ENCODE results near the gene GIT2. TPM values are rescaled to one million over a fixed set of nuclear protein-coding genes. Genes with fewer than 3 reads are reported as not detected.

GIT2 gene
- total and polyA plus RNA-seq, 8 donors, result 16.5 to 38.8 (median 30.0) TPM

- Histone ChIP-seq H3K4me1 (peaks cover 0 to 3% (median 0%) of the 10 kb centered on the region in 3 donors), H3K4me3 (no peak overlapping the region), H3K27ac (peak overlapping the region in 1 of 4 donors; percentile 19), H3K9me3 (no peaks in the 10 kb centered on the region), H3K27me3 (no peaks in the 10 kb centered on the region), H3K36me3 (peaks cover under 1 to 68% (median 19%) of the 10 kb centered on the region in 3 donors)
- TF ChIP-seq, protein P1, sequence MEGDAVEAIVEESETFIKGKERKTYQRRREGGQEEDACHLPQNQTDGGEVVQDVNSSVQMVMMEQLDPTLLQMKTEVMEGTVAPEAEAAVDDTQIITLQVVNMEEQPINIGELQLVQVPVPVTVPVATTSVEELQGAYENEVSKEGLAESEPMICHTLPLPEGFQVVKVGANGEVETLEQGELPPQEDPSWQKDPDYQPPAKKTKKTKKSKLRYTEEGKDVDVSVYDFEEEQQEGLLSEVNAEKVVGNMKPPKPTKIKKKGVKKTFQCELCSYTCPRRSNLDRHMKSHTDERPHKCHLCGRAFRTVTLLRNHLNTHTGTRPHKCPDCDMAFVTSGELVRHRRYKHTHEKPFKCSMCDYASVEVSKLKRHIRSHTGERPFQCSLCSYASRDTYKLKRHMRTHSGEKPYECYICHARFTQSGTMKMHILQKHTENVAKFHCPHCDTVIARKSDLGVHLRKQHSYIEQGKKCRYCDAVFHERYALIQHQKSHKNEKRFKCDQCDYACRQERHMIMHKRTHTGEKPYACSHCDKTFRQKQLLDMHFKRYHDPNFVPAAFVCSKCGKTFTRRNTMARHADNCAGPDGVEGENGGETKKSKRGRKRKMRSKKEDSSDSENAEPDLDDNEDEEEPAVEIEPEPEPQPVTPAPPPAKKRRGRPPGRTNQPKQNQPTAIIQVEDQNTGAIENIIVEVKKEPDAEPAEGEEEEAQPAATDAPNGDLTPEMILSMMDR (IDR thresholded peaks at IDR 0.05), result no peak
- peak; percentile 72 to 91 (median 80) for ATAC-seq
- intact Hi-C loops (cut with DNase I), result no loop called here
- no peak for FAIRE-seq
- WGBS, 2 donors, result 29 to 38% methylated on average over 8 of the region's 8 CpGs
- no peak for DNase-seq
Observed at GRCh38 chr12:109983432-109984142, 12.6 kb downstream of the GIT2 start.

- H3K27ac ChIP-seq, result no peak overlapping the region
Observed at GRCh38 chr12:109982210-109982609, 14.0 kb downstream of the GIT2 start.

DNA sequence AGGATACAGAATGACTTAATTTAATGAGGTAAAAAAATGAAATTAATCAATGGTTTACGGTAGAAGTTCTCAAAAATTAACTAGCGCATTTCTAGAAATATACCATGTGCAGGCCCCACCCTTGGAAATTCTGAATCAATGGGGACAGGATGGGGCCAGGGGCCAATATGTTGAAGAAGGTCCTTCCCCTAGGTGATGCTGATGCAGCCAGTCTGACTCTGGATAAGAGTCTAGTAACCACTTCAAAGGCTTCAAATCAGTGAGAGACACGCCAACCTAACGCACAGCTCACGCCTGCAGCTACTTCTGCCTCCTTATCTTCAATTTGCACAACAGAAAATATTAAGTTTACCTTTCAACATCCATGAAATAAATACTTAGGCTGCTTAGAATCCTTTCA, 14.9 kb downstream of the GIT2 start:
- WGBS, 2 donors, result 86 to 94% methylated on average over 5 of the region's 5 CpGs
- Histone ChIP-seq H3K9me3 (no peaks in the 10 kb centered on the region), H3K27ac (no peak overlapping the region), H3K36me3 (peaks cover 3 to 52% (median 20%) of the 10 kb centered on the region in 3 donors), H3K27me3 (no peaks in the 10 kb centered on the region), H3K4me3 (no peak overlapping the region), H3K4me1 (peaks cover 0 to 3% (median 0%) of the 10 kb centered on the region in 3 donors)
- TF ChIP-seq, protein P1 (IDR thresholded peaks at IDR 0.05), result no peak
- ATAC-seq, result no peak
- intact Hi-C loops (cut with DNase I), result no loop called here
- no peak for DNase-seq
- no peak for FAIRE-seq

More at GRCh38 chr12:109982210-109982609, 14.0 kb downstream of the GIT2 start:
- Histone ChIP-seq H3K4me3 (no peak overlapping the region), H3K36me3 (peaks cover 3 to 57% (median 13%) of the 10 kb centered on the region in 3 donors), H3K27me3 (no peaks in the 10 kb centered on the region), H3K9me3 (no peaks in the 10 kb centered on the region), H3K4me1 (peaks cover 0 to 3% (median 0%) of the 10 kb centered on the region in 3 donors)
- intact Hi-C loops (cut with DNase I), result no loop called here
- DNase-seq (no peak), FAIRE-seq (no peak), ATAC-seq (no peak)
- TF ChIP-seq, protein P1 (IDR thresholded peaks at IDR 0.05), result no peak

- ATAC-seq (no peak), FAIRE-seq (no peak), DNase-seq (no peak)
- TF ChIP-seq, protein P1 (IDR thresholded peaks at IDR 0.05), result no peak
- 97 to 98% methylated on average over 4 of the region's 4 CpGs for WGBS, 2 donors
- Histone ChIP-seq H3K36me3 (peaks cover 0 to 33% (median 7%) of the 10 kb centered on the region in 3 donors), H3K27ac (peak overlapping the region in 2 of 4 donors; percentile 39 to 76), H3K9me3 (no peaks in the 10 kb centered on the region), H3K4me3 (no peak overlapping the region), H3K27me3 (no peaks in the 10 kb centered on the region), H3K4me1 (peaks cover 0 to 2% (median 0%) of the 10 kb centered on the region in 3 donors)
- intact Hi-C loops (cut with DNase I), result no loop called here
Observed at GRCh38 chr12:109972821-109973220, 23.3 kb downstream of the GIT2 start.

- Histone ChIP-seq H3K27ac (no peak overlapping the region), H3K36me3 (peaks cover 0 to 22% (median 13%) of the 10 kb centered on the region in 3 donors), H3K4me1 (peaks cover 0 to 4% (median 4%) of the 10 kb centered on the region in 3 donors), H3K27me3 (no peaks in the 10 kb centered on the region), H3K9me3 (no peaks in the 10 kb centered on the region), H3K4me3 (no peak overlapping the region)
- TF ChIP-seq, protein P1 (IDR thresholded peaks at IDR 0.05), result no peak
- no peak for ATAC-seq
- WGBS, 2 donors, result 91 to 97% methylated on average over 8 of the region's 8 CpGs
- no peak for FAIRE-seq
- no peak for DNase-seq
- intact Hi-C loops (cut with DNase I), result no loop called here
Observed at GRCh38 chr12:109968801-109969200, 27.4 kb downstream of the GIT2 start.

Data from pancreas (tissue), 10 donors.